Skin epidermis (tissue), 12 donors: ENCODE results near the gene ENTPD6.

Source experiments
- H3K27ac ChIP-seq, 21 experiments: fragments of 200-600 bp; sonication (generic) in 11 of 21; one replicate each; pipeline ENCODE4 v1.5.0; 2020; ENCODE audit warnings: mild to moderate bottlenecking in 3 of 21, inconsistent platforms in 2 of 21, moderate library complexity in 2 of 21
- H3K4me3 ChIP-seq, 7 experiments: fragments of 200-600 bp; sonication (generic) in 2 of 7; one replicate each; pipeline ENCODE4 v1.5.0; 2020; ENCODE audit warnings: inconsistent platforms in 2 of 7, mild to moderate bottlenecking in 2 of 7, moderate library complexity in 1 of 7

Gene ENTPD6

DNA sequence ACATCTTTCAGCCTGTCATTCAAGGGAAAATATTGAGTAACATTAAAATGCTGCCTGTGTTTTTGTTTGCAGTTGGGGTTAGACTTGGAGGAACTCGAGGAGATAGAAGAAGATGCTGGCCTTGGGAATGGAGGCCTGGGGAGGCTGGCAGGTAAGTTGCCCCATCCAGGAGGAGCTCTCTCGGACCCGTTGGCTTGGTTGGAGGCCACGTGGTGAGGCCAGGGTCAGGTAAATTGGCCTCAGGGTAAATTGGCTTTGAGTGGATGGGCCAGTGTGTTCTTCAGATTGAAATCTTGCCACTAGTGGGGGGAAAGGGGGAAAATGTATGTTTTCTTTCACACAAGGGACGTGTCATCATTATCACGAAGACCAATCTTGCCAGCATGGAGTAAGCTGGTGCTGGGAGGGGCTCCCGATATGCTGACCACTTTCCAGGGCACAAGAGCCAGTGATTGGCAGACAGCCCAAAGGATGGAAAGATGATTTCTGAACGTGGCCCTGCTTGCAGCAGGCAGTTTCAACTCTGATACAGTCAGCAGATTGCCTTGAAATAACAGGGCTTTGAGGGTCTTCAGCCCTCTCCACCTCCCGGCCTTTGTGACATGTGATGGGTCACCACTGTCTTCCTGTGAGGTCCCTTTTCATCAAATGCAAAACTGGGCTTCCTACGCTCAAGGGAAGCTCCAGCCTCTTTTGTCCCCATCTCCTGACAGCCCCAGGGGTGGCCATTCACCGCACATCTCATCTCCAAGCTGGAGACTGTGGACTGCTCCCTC lies 73.7 kb downstream of the ENTPD6 start:
- H3K27ac ChIP-seq, result no peak overlapping the region
- H3K4me3 ChIP-seq, result no peak overlapping the region

DNA sequence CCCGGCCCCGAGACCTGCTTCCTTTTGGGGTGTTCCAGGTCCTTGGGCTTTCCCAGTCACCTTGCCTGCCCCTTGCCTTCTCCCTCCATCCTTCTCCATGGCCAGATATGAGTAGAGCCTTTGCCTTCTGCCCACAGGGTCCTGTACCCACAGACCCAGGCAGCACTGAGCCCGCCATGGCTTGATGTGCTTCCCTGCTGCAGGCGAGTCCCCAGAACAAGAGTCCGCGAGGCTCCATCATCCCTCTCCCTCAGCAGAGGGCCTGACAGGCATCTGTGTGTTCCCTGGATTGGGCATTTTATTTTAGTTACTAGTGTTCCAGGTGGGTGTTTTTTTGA lies 74.3 kb downstream of the ENTPD6 start:
- H3K4me3 ChIP-seq, result no peak overlapping the region
- H3K27ac ChIP-seq, result no peak overlapping the region

GRCh38 chr20:25270829-25271251 lies 75.3 kb downstream of the ENTPD6 start:
- no peak overlapping the region for H3K4me3 ChIP-seq
- no peak overlapping the region for H3K27ac ChIP-seq

DNA sequence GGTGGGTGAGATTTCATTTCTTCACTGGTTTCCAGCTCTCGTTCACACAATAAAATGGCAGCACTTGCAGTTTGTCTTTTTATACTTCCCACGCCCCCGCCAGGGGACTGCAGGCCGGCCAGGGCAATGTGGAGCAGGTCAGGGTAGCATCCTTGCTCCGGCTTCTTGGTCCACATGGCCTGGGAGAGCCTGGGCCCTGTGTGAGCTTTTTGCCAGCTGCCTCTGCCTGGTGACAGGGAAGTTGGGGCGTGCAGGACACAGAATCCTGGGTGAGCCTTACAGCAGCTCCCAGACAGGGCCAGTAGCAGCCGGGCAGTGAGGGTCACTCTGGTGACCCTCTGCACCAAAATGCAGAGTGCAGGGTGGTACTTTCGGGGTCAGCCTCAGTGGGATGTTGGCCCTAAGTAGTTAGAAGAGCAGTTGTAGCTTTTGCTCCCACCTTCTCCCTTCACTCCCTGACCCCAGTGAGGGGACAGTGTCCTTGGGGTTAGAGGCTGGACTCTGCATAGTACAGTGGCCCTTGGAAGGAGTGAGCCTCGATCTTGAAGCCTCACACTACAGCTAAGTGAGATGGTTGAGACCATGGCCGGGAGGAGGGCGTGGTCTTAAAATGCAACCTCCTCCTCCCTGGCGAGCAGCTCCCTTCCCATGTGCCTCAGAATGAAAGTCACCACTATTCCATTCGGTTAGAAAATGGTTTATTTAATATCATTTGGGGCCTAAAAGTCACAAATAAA lies 76.1 kb downstream of the ENTPD6 start:
- no peak overlapping the region for H3K4me3 ChIP-seq
- H3K27ac ChIP-seq, result no peak overlapping the region

DNA sequence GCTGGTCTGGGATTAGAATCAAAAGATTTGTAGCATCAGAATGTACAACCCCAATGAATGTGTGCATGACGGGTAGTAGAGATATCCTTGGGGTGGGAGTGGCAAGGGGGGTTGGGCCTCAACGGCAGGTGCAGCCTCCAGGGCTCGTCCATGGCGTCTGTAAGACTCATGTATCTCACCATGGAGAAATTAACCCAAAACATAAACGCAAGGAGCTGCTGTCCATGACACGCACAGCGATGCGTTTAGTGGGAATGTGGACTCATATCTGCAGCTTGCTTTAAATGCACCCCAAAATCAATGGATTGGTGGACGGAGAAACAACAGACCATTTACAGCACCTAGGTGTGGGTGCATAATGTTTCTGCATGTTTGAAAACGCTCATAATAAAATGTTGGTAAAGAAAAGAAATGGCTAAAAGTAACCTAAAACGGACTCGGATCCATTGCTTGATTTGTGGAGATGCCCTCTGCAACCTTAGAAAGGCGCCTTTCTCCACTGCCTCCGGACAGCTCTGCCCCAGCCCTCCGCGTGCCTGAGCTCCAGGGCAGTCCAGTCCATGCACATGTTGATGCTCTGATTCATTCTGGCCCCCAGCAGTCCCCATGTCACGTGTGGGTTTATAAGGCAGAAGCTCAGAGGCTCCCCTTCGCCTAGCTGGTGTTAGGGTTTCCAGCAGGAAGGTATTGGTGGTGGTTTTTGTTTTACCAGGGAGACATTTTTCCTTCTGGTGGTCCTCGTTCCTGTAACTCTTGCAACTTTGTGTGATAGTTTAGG lies 76.9 kb downstream of the ENTPD6 start:
- Histone ChIP-seq H3K27ac (peak overlapping the region in 4 of 21 experiments; percentile 6 to 47 (median 14)), H3K4me3 (no peak overlapping the region)

DNA sequence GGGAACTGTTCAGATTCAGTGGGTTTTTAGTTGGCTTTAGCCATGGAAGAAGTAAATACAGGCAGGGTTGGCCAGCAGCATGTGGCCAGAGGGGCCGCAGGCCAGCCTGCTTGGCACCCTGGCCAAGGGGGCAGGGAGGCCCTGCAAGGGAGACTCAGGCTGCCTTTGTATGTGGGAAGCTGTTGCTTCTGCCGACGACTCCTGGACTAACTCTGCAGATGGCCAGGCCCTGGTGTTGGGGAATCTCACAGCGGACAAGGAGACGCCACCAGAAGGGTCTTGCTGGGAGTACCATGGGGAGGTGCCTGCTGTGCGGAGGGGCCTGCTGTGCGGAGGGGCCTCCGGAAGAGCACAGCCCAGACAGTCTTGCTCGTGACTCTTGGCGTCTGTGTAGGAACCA lies 77.5 kb downstream of the ENTPD6 start:
- H3K4me3 ChIP-seq, result no peak overlapping the region
- peak overlapping the region in 7 of 21 experiments; percentile 4 to 47 (median 9) for H3K27ac ChIP-seq

- Histone ChIP-seq H3K27ac (peak overlapping the region in 4 of 21 experiments; percentile 4 to 47 (median 19)), H3K4me3 (no peak overlapping the region)
These were observed 78.2 kb downstream of the ENTPD6 start for GRCh38 chr20:25273541-25274358.

DNA sequence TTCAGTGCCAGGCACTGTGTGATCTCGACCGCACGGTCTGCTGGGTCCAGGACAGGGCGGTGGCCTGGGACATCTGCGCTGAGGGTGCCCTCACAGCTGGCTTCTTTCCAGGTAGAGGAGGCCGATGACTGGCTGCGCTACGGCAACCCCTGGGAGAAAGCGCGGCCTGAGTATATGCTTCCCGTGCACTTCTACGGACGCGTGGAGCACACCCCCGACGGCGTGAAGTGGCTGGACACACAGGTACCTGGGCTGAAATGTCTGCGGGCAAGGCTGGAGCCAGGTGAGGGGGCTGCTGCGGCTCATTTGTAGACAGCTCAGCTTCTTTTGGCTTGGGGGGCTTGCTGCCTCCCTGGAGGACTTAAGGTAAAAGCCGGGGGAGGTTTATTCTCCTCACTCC lies 79.0 kb downstream of the ENTPD6 start:
- Histone ChIP-seq H3K27ac (no peak overlapping the region), H3K4me3 (no peak overlapping the region)

DNA sequence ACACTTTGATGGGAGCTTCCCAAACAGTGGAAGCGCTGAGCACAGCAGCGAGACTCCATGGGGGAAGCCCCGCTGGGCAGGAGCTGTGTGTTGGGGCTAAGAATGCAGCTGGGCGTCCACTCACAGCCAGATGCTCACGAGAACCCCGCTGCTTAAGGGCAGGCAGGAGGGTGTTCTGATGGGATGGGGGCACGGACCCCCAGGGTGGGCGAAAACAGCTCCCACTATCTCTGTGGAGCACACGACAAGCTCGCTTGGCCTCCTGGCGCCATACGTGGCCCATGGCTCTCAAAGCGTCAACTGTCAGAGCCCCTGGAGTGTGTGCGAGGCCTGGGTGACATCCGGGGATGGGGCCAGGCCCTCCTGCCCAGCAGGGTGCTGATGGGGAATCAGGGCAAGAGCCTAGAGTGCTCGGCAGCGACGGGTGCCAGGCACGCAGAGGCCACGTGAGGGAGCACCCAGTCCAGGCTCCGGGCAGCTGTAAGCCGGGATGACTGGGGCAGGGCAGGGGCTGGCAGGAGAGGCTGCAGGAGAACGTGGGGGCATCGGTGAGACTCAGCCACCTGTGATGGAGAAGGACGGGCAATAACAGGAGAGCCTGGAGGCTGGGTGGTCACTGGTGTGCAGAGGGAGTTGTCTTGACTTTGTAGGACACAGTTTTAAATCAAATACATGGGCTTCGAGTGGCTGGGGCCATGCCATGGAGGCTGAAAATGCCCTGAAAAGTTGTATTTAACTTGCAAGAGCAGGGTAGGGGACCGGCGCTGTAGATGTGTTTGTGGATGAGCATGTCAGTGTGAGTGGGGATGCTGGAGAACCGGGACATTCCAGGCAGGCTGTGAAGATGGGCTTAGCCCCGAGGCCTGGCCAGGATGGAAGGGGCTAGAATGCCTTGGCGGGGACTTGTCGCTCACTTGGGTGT lies 79.6 kb downstream of the ENTPD6 start:
- Histone ChIP-seq H3K27ac (no peak overlapping the region), H3K4me3 (no peak overlapping the region)

GRCh38 chr20:25275813-25276532 lies 80.5 kb downstream of the ENTPD6 start:
- Histone ChIP-seq H3K4me3 (no peak overlapping the region), H3K27ac (no peak overlapping the region)
